Mesangial cell (primary cell): Measurements from ENCODE around the gene C7. TPM values are rescaled to one million over a fixed set of nuclear protein-coding genes. Genes with fewer than 3 reads are reported as not detected.

Source experiments
- total RNA-seq: library from RNA; depleted of rRNA; stranded (reverse); fragments of >200 nt; gene quantifications from 2 replicates; pipeline ENCODE4 v1.2.3, GENCODE V29; 2015

Gene C7
- 0.38 TPM in 1 of 2 replicates, not detected in the other for total RNA-seq

DNA sequence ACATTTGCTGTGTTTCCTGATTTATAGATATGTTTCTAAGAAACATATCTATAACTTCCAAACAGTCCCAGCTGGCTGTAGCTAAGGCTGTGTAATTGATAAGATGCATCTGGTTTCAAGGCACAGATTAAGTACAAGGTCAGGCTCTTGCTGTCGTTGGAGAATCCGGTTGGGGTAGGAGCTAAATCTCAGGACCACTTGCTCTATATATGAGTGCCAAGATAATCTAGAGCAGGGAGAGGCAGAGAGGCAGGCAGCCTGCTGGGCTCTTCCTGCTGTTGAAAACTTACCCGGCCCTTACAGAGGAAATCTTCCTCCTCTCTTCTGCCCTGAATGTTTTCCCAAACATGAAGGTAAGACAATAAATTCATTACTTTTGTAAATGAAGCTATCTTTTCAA is at the start of gene C7:
Gene C7 (plus strand): TSS at position 234 of the 400 bp plus-strand sequence. CDS start 114 bp downstream, at position 348.

Other genes with a start within 250 kb of the C7 start
- 20.7 and 77.4 TPM in 2 replicates for gene PTGER4, start 229.6 kb upstream of the C7 start, total RNA-seq
- gene TTC33, start 153.5 kb upstream of the C7 start, total RNA-seq: 3.7 TPM in 2 replicates
- gene PRKAA1, start 111.1 kb upstream of the C7 start, total RNA-seq: 31.8 and 36.4 TPM in 2 replicates
- gene RPL37, start 74.3 kb upstream of the C7 start, total RNA-seq: 53.1 and 184 TPM in 2 replicates
- gene CARD6, start 68.1 kb upstream of the C7 start, total RNA-seq: 0.38 and 0.65 TPM in 2 replicates
- not detected in 2 replicates for gene MROH2B, start 161.8 kb downstream of the C7 start, total RNA-seq